HG02623 (cell line): Measurements from ENCODE around the gene RELT.
A peak's percentile ranks its signal among the peaks of the same experiment; 100 is the strongest.

Source experiments
- ATAC-seq: cut with Tn5 transposase; IDR thresholded peaks from one replicate; pipeline ENCODE4 v1.9.1; 2021; ENCODE audit warnings: moderate library complexity; ENCODE audit not compliant: unreplicated experiment

Gene RELT

DNA sequence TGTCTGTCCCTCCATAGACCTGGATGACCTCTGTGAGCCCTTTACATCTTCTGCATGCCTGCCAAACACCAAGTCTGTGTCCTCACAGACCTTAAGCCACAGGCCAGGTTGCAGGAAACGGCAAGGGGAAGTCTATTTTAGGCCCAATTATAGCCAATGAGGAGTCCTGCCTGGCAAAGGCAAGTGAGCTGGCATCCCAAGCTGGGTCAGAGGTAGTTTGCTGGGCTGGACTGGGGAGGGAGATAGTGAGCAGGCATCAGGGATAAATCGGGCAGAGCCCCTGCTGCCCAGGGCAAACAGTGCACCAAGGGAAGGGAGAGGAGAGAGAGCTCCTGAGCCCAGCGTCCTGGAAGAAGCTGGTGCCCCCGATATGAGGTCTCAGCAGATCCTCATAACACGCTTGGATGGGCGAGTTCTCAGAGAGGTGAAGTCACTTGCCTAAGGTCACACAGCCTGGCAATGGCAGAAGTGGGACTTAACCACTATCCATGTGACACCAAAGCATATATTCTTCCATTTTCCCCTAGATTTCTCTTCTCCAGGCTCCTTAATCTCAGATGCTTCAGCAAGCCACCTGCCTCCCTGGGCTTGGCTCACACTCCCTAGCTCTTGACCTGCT, 3.7 kb upstream of the RELT start:
- no peak for ATAC-seq

DNA sequence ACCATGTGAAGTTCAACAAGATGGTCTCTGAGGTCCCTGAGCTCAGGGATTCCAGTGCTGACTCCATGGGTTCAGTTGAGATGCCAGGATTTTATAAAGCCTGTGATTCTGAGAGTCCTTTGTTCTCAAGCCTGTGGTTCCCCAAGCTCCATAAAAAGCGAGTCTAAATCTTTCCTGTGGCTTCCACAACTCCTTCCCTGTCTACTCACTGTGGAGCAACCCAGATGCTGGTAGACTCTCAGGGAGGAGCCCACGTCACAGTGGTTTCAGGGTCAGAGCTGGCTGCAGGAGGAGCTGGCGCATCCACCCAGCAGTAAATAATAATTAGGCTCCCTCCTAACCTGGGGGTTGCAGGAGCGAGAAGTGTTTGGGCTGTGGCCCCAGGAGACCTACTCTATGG, 2.0 kb upstream of the RELT start:
- no peak for ATAC-seq

DNA sequence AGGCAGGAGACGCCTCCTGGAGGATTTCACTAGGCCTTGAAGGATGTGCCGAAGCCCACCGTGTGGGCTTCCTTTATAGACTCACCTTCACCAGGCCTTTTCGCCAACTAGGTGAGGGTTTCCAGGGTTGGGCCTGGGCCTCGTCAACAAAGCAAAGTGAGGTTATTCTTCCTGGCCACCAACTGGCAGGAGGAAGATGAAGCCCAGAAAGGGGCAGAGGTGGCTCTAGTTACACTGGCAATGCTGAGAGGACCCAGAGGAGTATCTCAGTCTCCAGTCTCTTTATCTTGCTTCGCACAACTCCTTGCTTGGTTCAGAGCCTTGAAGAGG, 404 bp upstream of the RELT start:
- no peak for ATAC-seq

DNA sequence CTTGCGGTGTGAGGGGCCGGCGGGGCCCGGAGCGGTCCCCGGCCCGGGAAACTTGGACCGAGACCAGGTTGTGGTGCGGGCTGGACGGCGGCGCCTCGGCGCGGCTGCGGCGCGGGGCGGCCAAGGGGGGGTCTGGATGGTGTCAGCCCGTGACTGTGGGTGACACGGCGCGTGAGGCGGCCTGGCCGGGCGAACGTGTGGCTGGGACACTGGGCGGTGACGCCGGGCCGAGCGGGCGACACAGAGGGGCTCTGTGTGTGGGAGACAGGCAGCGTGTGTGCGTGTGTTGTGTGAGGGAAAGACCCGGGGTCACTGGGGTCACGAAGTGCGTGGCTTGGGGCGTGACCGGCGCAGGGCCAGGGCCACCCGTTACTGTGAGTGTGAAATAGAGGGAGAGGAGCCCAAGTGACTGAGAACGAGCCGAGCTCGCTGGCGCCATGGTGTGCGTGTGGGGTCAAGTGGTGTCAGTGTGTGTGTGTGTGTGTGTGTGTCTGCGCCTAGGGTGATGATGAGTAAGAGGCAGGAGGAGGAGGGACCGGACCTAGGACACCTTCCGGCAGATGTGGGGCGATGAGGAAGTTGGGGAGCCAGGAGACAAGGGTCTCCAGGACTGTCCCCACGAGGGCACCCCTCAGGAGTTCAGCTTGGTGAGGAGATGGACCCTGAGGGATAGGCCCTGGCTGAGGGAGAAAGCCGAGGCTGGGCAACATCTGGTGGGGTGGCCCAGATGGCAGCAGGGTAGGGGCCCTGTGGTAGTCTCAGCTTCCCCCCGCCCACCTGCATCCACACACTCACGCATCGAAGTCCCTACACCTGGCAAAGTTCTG, 817 bp downstream of the RELT start:
- ATAC-seq, result peak; percentile 6

DNA sequence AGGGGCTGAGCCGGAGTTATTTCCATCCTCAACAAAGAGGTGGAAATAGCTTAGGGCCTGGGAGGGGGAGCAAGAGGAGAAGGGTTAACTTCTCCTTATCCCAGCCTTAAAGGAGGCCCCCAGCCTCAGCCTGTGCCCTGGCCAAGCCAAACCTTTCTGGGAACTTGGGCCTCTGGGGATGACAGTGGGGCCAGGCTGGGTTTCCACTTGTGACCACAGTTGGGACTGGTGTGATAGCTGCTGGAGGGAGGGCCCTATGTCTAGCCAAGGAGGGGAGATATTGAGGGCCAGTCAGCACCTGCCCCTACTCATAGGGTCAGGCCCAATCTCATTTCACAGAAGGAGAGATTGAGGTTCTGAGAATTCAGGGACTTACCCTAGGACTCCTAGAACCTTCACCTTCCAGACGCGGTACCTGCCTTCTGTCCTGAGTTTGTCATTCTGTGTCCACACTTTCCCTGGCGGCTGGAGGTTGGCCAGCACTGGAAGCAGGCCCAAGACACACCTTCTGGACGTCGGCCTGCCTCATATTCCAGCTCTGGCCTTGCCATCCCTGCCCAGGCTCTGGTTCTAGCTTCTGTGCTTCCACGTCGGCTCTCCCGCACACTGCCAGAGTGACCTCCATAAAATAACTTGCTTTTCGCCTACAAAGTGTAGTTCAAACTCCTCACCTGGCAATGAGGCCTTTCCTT, 3.1 kb downstream of the RELT start:
- ATAC-seq, result no peak

DNA sequence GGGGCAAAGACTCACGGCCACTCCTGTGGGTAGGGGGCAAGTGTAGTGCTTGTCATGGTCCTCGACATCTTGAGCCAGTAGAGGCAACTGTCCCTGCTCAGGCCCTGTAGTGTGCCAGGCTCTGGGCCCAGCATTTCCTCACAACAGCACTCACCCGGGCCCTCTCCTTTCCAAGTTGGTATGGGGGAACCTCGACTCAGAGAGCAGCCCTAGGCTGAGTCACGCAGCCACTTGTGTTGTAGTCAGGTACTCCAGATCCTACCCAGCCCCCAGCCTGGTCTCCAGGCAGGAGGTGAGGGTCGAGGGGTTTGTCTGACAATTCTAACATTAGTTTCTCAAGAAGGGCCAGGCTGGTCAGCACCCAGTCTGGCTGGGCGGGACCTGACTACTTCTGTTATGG, 4.1 kb downstream of the RELT start:
- no peak for ATAC-seq

DNA sequence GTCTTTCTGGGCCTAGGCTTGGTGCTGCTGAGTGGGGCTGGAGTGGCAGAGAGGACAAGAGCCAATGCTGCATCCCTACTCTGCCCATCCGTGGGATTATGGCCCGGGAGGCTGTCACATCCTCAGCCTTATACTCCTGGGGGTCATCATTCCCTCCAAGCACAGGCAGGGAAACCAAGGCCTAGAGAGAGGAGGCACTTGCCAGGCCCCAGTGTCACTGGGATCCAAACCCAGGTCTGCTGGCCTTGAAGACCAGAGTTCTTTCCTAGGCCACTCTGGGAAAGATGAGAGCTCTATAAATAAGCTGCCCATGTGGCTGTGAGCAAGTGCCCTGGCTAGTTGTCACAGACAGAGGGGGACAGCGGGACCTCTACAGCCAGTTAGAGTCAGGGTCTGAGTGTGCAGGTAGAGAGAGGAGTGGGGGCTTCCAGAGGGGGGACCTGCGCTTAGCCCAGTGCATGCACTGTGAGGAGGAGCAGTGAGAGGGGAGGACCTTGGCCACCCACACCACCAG, 4.8 kb downstream of the RELT start:
- no peak for ATAC-seq

DNA sequence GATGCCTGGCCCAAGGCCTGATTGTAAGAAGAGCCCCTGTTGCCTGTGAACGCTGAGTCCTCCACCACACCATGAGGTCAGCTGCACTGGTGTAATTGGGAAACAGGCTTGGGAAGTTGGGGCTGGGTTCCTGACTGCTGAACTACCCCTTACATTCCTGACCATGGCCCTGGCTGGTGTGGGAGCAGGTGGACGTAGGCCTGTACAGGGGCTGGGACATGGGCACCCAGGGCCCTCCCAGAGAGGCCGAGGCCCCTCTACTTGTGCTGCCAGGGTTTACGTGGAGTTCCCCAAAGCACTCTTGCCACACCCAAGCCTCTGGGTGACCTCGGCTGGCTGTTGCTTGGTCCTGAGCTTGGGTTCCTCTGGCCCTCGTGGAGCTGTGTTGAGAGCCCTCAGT, 5.4 kb downstream of the RELT start:
- no peak for ATAC-seq

DNA sequence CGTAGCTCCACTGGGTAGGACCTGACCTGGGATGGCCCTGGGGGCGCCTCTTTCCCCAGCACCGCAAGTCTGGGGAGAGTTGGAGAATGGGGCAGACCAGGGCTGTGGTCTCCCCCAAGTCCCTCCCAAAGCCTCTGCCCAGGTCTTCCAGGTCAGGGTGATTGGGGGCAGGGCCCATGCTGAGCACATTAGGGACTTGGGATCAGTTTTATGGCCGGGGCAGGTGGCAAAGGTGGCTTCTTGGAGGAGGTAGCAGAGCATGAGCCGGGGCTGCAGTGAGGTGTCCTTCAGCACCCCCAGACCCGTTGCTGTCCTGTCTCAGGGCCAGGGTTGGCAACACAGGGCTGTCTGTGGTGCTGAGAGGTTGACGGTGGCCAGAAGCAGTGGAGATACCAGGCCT, 6.0 kb downstream of the RELT start:
- ATAC-seq, result no peak

DNA sequence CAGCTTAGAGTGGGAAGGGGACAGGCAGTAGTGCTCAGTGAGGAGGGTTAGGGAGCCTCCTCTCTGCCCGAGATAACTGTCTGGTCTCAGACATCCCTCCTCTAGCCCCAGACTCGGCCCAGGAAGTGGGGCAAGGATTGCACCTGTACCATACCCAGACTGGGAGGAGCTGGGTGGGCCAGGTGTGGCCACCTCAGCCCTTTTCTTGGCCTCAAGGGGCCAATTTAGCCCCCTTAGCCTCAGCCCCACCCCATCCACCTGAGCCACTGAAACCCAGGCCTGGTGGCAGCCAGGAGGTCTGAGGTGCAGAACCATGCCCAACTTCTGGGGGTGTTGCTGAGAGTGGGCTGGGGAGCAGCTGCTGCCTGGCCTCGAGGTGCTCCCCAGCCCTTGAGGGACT, 6.5 kb downstream of the RELT start:
- ATAC-seq, result no peak

DNA sequence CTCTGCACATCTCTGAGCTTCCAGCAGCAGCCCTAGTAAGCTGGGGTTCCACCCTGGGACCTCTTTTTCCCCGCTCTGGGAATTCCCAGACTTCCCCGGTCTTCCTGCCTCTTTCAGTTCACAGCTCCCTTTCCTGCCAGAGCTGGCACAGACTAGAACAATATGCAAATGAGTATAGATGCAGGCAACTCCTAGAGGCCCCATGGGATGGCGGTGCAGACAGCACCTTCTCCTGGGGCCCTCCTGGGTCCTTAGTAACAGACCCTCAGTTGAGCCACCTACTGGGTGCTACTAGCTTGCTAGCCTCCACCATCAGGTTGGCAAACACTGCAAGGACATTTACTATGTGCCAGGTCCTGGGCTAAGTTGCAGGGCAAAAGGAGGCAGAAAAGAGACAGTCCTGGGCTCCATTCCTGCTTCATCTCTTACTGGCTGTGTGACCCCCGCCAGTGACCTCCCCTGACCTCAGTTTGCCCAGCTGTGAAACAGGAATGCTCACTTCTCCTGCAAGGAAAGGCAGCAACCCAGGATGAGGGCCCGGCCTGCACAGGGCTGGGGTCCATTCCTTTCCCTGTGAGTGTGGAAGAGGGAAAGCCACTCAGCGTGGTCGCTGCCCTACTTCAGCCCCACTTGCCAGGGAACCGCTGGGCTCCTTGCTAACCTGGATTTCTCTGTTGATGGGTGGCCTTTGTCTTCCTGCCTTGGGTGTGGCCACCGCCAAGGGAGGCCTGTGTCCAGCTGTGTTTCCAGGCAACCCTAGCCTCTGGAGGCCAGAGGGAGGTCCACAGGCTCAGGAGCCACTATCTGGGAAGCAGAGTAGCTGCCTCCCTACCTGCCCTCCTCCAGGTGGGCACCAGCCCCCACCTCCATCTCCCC, 7.3 kb downstream of the RELT start:
- ATAC-seq, result no peak

DNA sequence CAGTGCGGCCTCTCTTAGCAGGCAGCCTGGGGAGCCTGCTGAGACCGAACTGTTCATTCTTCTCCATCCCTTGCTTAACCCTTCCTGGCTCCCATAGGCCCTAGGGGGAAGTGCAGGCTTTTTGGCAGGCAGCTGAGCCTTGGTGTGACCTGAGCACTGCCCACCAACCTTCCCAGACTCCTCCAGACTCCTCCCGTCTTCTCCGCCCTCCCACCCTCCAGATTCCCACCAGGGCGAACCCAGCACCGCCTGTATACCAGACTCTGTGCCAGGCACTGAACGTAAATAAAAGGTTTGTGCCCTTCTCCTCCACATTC, 7.9 kb downstream of the RELT start:
- ATAC-seq, result no peak

DNA sequence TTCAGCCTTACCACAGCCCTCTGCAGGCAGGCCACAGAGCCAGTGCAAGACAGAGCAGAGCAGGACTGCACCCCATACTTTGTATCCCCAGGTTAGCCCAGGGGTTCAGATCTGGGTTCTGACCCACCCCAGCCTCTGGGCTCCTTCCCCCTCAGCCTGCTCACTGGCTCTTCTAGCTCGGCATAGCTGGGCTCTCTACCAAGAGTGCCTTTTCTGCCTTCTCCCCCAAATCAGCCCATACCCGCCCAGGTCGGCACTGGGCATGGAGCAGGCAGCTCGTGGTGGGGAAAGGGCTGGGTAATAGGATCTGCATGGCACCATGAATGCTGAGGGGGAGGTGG, 8.3 kb downstream of the RELT start:
- ATAC-seq, result no peak

DNA sequence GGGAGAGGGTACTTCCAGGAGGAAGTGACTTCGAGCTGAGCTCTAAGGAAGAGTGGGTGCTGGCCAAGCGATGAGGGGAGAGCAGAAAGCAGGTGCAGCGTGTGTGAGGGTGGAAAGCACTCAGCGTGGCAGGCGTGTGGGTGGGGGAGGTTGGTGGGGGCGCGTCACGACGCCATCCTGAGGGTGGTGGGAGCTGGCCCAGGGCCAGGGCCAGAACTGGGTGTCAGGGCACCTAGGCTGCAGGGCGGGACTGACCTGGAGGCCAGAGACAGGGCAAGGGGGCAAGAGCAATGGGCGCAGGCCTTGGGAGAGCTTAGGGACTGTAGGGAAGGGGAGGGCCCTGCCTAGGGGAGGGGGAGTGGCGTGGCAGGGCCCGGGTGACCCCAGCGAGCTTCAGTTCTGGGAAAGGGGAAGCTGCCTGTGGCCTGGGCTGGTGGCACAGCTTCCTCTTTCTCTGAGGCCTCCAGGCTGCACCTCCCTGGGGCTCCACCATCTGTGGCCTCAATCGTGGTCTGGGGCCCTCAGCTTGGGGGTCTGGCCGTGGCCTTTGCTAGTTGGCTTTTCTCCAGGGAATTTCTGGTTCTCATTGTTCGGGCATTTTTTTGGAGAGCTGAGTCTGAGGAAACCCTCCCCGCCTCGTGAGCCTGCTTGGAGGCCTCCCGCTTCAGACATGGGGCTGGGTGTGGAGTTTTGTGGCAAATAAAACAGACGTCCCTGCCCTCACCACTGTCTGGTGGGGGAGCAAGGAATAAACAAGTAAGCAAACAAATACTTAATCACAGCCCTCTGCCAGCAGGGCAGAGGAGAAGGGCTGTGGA, 8.9 kb downstream of the RELT start:
- peak; percentile 35 for ATAC-seq

DNA sequence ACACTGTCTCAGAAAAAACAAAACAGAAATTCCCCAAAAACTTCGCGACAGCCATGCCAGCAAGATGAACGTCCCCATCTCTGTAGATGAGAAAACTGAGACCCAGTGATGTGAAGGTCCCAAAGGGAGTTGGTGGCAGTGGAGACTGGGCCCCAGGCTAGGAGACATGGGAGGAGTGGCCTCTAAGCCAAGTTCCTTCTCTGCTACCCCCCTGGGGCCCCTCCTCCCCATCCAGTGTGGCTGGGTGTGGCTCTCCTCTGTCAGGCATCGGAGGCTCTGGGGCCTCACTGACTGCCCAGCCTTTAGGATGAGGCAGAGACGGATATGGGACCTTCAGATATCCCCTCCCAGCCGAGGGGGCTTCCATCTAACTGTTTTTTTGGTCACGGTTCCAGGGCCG, 9.8 kb downstream of the RELT start:
- ATAC-seq, result no peak

DNA sequence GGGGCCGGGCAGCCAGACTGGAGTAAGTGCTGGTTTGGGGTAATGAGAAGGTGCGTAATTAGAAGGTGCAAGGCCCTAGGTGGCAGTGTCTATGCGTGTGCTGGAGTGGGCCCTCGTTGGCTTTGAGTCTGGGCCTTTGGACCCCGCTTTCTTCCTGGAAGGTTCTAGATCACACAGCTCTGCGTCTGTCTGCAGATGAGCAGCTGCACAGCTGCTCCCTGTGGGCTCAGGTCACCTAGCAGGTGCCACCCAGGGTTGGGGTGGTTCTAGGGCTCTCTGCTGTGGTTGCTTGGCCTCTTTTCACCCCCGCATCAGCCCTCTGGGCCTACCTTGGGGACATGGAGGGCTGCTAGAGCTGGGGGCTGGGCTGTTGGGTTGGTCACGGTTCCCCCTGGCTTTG, 10.3 kb downstream of the RELT start:
- no peak for ATAC-seq

DNA sequence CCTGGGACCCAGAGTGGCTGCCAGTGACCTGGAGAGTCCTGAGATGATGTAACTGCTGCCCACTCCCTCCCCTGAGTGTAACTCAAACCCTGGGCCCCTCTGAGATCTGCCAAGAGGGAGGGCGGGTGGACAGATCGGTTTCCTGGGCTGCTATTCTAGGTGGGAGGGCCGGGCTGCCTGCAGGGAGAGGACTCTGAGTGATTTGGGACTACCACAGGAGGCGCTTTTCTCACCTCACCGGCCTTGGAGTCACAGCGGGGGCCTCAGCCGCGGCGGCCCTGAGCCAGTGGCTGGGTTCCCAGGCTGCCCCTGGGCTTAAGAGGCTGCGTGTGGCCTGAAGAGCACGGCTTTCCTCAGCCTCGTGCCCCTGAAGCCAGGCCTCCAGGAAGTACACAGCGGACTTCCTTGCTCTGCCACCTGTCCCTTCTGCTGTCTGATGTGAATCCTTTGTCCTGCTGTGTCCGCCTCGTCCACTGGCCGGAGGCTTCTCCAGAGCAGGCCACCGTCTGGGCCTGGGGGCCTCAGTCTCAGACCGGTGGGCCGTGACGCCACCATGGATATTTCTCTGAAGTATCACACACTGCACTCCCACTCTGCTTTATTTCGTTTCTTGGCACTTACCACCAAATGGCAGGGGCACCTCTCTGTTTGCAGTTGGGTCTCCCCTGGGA, 11.5 kb downstream of the RELT start:
- no peak for ATAC-seq

DNA sequence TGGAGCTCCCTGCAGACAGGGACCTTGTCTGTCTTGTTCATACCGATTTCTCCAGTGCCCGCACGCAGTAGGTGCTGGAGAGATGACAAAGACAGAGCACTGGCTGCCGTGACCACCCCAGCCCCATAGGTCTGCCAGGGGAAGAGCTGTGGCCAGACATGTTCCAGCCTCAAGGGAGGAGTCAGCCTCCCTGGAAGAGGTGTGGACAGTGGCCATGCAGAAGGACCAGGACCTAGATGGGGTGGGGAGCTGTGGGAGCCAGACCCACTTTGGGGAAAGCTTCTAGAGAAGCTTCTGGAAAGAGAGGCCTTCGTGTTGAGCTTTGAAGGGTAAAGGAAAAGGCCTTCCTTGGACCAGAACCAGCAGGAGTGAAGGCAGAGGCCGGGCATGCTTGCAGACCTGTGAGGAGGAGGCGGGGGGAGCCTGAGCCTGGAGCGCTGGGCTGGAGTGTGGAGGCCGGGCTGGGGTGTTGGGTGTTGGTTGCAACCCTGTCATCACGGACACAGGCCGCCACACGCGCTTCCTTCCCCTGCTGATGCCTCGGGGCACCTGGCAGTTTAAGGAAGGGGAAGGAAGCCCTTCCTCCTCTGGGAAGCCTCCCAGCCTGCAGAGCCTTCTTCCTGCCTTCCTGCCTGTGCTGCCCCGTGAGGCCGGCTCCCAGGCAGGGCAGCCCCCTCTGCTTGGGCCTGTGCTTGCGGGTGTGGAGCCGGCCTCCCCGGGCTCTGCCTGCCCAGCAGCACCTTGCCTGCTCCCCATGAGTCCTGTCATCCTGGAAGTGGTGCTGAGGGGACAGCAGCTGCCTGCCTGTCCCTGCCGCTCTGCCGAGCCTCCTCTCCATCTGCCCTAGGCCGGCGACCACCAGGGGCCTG, 12.3 kb downstream of the RELT start:
- ATAC-seq, result no peak

DNA sequence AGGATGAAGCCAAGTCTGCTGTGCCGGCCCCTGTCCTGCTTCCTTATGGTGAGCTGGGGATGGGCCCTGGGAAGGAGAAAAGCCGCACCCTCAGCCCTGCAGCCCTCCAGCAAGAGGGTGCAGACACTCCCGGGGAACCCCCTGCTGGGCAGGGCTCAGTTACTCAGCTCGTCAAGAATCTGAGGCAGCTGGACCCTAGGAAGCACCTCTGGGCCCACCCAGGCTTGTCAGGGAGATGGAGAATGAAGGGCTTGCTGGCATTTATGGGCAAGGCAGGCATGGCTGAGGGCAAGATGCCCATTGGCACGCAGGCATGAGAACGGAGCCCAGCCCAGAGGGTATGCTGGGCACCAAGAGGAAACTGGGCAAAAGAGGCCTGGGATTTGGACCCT, 12.9 kb downstream of the RELT start:
- ATAC-seq, result no peak
